Keratinocyte (primary cell): Measurements from ENCODE around the gene SELENOO.

Experiments
- CTCF ChIP-seq, 3 experiments: IDR thresholded peaks in 1 of 3; conservative IDR thresholded peaks in 1 of 3; optimal IDR thresholded peaks in 1 of 3; 2 replicates in 2 of 3; 3 replicates in 1 of 3; pipeline versions ENCODE3 to v1.5.1; 2011; ENCODE audit warnings: low read length in 3 of 3, mild to moderate bottlenecking in 3 of 3, moderate library complexity in 2 of 3, control low read depth in 1 of 3, inconsistent platforms in 1 of 3; ENCODE audit not compliant: insufficient read depth in 2 of 3; ENCODE audit errors: extremely low read depth in 1 of 3
- EZH2 ChIP-seq: IDR thresholded peaks from one replicate; pipeline ENCODE4 v1.6.1; 2012; ENCODE audit warnings: inconsistent platforms, mild to moderate bottlenecking, low read length, moderate library complexity

GRCh38 chr22:50185375-50186087, 15.3 kb upstream of the SELENOO start, which contains the start of gene TRABD:
- TF ChIP-seq CTCF (optimal IDR thresholded peaks at IDR 0.05 in 1 of 3, IDR thresholded peaks at IDR 0.05 in 1 of 3, conservative IDR thresholded peaks at IDR 0.05 in 1 of 3; ENCODE audit: extremely low read depth in 1 of 3, insufficient read depth in 2 of 3, low read length in 3 of 3) (no peak), EZH2 (no peak)
